Measurements from ENCODE around the gene PCBP3.
"Not testable (repeated sequence)": the region's sequence is repeated elsewhere in the genome, so short reads cannot be mapped to it uniquely, and the experiment has no call there.

Gene PCBP3

DNA sequence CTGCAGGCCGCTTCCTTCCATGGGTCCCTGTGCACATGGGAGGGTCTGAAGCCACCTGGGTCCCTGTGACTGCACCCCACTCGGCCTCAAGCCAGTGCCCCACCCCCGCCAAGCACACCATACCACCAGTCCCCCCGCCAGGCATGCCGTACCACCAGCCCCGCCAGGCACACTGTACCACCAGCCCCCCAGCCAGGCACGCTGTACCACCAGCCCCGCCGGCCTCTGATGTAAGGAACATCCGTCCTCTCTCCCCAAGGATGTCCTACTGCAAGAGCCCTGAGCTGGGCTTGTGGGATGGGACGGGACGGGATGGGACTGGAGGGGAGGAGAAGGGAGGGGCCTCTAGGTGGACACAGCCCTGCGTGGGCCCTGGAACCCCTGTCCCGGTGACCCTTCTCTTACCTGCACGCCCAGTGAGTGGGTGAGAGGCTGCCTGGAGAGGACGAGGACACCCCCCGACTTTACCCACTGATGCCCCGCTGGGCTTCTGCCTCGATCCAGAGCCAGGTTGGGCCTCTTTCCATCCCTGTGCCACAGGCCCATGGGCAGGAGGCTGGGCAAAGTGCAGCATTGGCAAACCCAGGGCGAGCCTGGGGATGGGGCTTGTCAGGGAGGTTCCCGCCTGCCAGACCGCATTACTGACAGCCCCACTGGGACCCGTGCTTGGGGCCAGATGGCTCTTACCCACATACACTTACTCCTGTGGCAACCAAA is 297.3 kb downstream of the PCBP3 start:
- DNase-seq, result no peak

DNA sequence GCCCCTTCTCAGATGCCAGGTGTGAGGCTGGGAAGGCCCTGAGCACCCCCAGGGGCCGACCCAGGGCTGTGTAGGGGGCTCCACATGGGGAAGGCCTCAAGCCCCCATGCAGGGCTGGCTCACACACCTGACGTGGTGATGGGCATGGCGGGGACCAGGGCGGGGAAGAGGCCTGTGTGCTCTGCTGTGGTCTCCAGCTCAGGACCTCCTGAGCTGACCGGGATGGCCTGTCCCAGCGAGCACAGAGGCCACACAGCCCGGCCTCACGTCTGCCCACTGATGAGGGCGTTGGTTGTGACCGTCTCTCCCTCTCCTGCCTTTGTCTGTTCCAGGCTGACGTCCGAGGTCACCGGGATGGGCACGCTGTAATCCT is 297.8 kb downstream of the PCBP3 start:
- DNase-seq, result no peak

DNA sequence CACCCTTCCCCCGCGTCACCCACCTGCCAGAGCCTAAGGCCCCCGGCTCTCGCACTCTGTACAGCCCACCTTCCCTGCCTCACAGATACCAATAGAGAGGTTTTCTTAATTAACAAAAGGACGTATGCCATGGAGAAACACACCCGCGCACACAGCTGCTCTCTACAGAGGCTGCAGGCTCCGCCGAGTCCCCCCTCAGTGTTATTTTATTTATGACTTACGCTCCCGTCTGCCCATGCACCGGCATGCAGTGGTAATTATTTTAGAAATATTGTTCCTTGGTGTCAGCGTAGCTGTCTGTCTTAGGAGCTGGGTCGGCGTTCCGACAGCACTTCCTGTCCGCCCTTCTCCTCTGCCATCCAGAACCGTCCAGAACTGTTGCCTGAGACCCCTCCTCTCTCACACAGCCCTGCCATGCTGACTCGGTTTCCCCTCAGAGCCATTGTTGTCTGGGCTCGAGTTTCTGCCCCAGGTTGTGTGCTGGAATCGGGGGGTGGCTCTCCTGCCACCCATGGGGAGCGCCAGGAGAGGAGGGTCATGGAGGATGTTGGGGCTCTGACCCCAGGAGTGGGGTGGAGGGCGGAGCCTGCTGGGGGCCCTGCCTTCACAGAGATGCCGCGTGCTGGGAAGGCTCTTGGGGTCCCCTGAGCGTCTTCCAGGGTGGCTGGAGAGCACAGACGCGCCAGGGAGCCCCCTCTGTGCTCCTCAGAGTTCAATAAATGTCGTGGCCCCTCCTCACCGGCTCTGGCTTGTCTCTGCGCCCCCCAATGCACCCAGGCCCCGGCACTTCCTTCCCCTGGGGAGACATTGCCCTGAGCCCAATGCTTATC is 298.4 kb downstream of the PCBP3 start:
- no peak for DNase-seq

DNA sequence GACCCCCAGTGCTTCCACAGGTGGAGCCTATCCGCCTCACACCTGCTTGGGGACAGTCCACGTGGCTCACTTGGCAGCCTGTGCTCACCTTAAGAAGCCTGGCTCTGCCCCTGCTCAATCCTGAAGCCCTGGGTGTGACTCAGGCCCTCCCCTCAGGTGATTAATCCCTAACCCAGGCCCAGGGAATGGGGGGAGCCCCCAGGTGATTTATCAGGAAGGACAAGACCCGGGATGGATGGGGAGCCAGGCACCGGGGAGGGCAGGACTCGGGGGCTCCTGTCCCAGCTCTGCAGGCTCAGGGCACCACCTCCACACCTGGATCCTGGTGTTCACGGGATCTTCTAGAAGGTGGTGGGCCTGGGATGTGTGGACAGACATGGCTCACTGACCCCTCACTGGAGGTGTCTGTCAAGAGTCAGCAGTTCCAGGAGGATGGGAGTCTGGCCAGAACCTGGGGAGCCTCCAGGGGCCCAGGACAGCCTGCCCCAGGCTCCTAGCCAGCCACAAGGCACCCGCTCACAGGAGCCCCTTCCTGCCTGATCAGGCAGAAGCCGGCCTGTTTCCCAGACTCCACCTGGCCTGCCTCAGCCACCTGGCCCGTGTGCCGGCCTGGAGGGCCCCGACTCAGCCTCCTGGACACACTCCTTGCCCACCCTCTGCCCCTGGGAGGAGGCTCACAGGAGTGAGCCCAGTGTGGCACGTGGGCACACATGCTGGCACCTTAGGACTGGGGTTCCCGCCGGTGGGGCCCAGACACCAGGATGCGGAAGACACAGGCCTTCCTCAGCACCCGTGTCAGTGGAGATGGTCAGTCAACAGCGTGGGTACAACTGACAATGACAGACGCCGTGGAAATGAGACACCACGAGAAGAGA is 299.5 kb downstream of the PCBP3 start:
- DNase-seq, result no peak

DNA sequence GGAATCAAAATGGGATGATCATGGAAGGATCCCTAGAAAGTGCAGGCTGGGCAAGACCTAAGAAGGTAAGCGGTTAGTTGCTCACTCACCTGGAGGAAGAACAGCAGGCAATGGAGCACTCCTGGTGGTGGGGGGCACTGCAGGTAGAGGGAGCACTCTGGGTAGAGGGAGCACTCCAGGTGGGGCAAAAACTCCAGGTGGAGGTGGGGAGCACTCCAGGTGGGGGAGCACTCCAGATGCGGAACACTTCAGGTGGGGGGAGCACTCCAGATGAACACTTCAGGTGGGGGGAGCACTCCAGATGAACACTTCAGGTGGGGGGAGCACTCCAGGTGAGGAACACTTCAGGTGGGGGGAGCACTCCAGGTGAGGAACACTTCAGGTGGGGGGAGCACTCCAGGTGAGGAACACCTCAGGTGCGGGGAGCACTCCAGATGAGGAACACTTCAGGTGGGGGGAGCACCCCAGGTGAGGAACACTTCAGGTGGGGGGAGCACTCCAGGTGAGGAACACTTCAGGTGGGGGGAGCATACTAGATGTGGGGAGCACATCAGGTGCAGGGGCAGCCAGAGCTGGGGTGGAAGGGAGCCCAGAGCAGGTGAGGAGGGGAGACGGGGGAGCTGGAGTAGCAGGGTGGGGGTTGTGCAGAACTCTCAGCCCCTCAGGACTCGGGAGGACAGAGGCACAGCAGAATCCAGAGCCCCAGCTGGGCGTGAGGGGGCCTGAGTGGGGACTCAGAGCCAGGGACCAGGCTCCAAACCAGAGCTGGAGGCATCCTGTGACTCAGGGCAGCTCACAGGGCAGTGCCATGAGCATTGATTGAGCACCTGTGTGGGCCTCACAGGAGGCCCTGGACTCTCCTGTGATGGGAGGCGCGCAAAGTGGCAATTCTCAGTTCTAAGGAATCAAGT is 300.4 kb downstream of the PCBP3 start:
- DNase-seq, result no peak

DNA sequence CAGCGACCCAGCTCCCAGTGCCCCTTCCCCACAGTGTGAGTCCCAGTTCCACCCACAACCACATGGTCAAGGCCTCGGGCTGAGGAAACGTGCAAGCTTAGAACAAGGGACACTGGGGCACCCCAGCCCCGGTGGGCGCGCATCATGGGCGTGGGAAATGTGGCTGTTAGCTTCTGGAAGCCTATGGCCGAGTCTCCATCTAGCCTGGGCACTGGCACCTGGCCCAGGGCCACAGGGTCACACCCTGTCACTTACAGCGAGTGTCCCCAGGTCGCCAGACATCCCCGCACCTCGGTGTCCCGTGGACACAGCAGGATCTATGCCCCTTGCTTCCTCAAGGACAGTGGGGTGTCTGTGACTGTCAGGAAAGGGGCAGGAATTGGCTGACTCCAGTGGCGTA is 301.1 kb downstream of the PCBP3 start:
- no peak for DNase-seq

DNA sequence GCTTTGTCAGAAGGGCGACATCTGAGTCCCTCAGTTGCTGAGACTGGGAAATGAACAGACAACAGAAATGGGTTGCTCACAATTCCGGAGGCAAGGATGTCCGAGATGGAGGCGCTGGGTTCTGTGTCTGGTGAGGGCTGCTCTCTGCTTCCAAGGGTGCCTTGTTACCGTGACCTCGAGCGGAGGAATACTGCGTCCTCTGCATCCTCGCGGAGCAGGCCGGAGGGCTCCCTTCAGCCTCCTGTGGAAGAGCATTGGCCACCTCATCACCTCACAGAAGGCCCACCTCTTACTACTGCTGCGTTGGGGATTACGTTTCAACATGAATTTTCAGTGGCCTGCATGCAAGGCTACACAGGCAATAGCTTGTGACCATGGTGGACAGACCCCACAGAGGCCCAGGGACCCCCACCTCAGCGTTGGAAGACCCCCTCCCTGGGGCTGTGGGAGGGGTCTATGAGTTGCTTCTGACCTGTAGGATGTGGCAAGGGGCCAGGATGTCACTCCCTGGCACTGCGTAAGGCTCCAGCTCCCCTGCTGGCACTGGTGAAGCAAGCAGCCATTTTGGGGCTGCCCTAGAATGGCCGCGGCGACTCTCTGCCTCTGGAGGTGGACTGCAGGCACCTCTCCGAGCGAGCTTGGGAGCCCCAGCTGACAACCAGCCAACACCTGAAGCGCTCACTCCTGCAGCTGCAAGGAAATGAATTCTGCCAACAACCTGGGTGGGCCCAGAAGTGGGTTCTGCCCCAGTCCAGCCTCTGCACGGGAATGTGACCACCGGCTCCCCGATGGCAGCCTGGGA is 301.7 kb downstream of the PCBP3 start:
- no peak for DNase-seq

DNA sequence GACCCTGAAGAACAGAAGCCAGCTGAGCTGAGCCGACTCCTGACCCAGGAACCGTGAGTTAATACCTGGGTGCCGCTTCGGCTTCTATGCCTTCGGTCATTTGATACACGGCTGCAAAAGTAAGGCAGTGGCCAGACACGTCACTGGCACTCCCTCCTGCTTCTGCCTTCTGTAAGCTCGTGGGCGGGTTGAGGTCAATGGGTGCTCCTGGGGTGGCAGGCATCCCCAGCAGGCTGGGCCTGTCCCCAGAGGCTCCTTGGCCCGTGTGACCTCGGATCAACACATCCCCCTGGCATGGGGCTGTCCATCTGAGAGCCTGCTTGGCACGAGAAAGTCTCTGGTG is 302.3 kb downstream of the PCBP3 start:
- DNase-seq, result no peak

DNA sequence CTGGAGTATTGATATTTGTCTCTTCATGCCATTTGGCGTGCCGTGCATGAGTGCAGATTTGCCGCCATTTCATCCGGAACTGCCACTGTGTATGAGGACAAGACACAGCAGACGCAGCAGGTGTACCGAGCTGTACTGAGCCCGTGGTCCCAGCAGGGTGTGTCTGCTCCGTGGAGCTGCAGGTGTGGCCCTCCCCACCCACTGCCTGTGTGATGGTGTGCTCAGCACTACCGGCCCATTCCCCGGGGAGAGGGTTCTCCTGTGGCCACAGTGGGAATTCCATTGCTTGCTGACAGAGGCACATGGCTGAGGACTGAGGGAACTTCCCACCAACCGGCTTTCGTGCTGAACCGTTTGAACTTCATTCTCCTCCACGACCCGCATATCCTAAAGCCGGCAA is 303.8 kb downstream of the PCBP3 start:
- no peak for DNase-seq

DNA sequence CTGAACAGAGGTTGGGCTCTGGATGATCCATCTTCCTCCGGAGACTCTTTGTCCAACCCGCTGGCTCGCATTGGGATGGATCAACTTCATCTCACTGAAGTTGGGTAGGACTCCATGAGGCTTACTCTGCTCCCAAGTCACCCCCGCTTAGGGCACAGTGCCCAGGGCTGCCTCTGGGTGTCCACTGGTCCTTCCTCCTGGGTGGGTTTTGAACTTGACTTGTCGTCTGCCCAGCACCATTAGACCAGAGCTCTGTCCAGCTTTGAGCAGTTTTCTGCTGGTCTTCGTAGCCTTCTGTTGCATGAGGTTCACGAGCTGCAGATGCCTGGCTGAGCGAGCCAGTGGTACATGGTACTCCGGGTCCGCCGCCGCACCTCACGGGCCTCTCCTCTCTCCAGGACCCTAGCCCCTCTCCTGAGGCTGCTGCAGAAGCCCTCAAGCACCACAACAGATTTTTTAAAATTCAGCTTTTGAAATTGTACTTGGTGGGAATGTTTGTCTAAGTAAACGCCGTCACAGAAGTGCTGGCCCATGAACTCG is 304.3 kb downstream of the PCBP3 start:
- no peak for DNase-seq

DNA sequence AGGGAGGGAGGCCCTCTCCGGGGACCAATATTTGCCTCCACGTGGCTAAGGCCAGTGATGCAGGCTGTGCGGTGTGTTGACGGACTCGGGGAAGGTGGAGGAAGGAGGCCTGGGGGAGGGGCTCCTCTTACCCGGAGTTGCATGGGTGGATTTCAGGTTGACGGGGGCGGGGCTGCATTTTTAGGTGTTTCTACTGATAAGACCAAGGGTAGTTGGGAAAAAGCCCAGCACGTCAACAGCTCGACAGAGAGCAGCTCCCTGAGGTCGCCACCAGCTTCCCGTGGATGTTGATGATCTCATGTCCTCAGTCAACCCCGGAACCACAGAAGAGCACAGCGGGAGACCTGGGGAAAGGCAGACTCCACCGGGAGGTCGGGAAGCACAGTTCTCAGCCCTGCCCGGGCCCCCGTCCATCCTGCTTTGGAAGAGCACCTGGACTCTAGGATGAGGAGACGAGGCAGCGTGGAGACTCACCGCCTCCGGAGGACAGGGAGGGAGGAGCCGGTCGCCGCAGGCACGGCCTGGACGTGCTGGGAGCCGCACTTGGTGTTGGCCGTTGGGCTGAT is 305.1 kb downstream of the PCBP3 start:
- no peak for DNase-seq

DNA sequence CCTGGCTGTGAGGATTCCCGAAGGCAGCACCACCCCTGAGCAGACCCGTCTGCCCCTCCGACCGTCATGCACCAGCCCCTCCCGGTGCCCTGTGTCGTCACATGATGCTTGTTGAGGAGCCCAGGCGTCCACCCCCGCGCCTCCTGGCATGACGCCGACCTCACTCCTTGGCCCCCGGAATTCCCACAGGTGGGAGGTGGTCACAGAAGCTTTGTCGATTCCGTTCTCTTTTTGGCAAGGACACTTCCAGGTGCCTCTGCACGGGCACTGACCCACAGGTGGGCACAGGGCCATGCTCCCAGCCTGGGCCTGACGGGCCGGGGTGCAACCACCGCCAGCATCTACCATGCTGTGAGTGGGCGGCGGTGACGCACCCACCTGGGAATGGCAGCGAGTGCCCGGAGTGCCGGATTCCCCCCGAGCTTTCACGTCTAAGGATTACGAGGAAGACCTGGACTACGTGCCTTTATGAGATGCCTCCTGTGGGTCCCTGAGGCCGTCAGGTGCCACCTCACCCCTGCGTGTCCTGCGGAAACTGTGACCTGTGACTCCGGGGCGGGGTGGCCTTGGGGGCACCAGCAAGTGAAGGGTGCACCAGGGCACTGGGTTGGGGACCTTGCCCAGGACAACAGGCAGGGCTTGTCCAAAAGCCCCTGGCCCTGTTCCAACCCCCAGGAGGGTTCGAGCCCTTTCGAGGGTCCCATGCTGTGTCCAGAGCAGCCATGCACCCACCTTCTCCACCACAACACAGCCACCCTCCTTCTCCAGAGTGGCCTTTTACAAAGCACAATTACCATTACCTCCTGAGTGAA is 306.6 kb downstream of the PCBP3 start:
- no peak for DNase-seq

DNA sequence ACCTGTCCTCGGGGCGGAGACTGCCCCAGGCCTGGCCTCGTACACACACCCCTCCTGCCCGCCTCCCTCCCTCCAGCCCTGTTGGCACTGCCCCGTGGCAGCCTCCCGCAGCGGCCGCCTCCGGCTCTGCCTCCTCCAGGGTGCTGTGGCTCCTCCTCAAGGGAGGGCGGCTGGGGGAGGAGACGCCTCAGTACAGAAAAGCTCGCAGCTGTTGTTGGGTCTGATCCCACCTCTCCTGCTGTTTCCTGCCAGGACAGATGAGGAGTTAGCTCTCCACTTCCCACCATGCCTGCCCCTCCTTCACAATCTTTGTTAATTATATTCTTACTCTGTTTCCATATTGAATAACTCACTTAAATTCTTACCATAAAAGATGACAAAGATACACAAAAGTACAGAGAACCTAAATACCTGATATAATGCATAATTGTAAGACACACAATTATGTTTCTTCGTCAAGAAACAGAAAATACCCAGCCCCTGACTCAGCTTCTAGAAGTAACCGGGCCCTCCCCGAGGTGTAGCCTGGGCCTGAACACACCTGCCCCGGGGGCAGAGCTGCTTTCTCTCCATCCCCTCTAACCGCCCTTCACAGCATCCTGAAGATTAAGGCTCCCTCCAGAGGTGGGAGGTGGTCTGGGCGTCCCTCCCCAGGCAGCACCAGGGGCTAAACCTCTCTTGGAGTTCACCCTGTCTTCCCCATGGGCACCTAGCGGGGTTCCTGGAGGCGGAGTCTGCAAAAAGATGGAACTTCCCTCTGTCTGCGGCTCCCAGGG is 307.4 kb downstream of the PCBP3 start:
- no peak for DNase-seq

DNA sequence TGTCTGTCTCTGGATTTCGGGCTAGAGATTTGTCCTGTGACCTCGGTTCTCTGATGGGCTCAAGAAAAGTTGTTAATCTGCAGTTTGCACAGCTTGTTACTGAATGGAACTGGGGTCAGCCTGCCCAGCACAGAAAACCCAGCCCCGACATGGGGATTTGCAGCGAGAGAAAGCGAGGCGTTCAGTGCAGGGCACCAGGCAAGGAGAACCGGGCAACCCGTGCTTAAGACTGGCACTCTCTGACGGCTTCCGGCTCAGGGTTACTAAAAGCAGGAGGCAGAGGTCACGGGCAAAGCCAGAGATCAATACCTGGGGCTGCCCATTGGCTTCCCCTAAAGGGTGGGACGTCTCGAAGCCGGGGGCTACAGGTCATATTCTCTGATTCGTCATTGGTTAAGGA is 308.2 kb downstream of the PCBP3 start:
- no peak for DNase-seq

DNA sequence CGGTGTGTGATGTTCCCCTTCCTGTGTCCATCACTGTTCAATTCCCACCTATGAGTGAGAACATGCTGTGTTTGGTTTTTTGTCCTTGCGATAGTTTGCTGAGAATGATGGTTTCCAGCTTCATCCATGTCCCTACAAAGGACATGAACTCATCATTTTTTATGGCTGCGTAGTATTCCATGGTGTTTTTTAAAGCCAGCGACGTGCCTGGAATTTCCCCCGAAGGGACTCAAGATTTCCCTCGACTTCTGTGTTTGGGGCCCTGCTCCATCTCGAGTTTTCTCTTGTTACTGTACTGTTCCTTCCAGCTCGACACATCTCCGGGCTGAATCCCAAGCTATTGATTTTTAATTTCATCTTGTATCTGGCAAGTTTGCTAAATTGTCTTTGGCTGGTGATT is 309.0 kb downstream of the PCBP3 start:
- DNase-seq, result not testable (repeated sequence)

DNA sequence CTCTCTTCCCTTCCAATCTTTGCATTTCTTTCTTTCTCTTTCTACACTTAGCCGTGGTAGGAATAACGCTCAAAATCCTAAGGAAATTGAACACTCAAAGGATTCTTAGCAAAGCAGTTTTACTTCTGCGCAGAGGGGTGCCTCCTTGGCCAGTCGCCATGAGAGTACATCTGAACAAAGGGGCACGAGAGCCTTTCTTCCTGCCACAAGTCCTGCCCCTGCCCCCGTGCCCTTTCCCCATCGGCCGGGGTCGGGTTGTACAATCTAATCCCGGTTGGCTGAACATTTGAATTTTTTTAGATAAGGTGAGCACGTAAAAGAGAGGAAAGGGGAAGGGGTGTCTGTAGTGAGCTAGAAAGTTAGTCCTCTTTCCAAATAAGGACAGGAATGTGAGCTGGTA is 309.4 kb downstream of the PCBP3 start:
- DNase-seq, result no peak

DNA sequence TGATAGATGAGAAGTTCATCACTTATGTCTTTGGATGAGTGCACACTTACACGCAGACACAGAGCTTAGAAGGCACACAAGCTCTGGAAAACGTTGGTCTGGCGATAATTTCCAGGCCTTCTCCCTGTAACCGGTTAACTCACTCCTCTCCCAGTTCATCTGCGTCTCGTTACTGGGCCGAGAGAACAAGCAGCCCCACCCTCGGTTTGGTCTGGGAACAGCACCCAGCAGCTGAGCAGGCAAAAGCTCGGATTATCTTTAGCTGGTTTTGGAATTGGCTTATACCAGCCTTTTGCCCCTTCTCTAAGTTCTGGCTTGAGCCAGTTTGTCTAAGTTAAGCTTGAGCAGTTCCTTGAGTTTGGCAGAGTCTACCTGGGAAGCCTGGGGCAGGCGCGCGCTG is 310.7 kb downstream of the PCBP3 start:
- DNase-seq, result no peak

DNA sequence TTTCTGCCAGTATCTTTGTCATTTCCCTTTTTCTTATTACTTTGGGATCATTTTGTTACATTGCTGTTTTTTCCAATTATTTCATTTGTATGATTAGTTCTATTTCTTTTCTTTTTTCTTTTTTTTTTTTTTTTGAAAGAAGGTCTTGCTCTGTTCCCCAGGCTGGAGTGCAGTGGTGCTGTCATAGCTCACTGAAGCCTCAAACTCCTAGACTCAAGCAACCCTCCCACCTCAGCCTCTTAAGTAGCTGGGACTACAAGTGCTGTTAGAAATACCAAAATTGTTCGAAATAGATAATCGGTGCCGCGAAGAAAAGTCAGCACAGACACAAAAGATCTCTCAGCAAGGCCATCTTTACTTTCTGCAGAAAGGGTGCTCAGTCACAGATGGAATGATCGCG is 311.4 kb downstream of the PCBP3 start:
- DNase-seq, result no peak

DNA sequence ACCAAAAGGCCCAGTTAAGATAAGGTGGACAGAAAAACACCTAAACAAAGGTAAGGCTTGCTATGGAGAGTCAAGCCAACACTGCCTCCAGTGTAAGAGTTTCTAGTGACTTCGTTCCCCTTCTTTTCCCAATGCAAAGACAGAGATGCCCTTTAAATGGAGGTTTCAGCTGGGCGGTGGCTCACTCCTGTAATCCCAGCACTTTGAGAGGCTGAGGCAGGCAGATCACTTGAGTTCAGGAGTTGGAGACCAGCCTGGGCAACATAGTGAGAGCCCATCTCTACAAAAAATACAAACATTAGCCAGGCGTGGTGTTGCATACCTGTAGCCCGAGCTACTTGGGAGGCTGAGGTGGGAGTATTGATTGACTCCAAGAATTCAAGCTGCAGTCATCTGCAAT is 314.0 kb downstream of the PCBP3 start:
- DNase-seq, result no peak
